Kidney (tissue), 14 donors: ENCODE results near the gene NEK8. TPM values are rescaled to one million over a fixed set of nuclear protein-coding genes. Genes with fewer than 3 reads are reported as not detected.

Experiments
- DNase-seq, 5 donors: peaks; one replicate each; pipeline ENCODE4 v3.0.0-alpha.2; 2013 to 2020
- FAIRE-seq: peaks from 2 replicates; lab custom pipeline; 2012; peaks lifted over from hg19 to GRCh38; lab: Jason Lieb, UNC
- H3K27ac ChIP-seq, 2 donors: one replicate each; pipeline ENCODE4 v1.7.0; 2013; ENCODE audit warnings: low read depth in 2 of 2, low read length in 2 of 2, inconsistent platforms in 1 of 2
- H3K27me3 ChIP-seq: one replicate; pipeline ENCODE4 v1.7.1; 2013; ENCODE audit warnings: low read length, inconsistent platforms; ENCODE audit not compliant: control insufficient read depth, insufficient read depth
- H3K36me3 ChIP-seq, 3 donors: one replicate each; pipeline versions ENCODE4 v1.7.0 to v1.7.1; 2013; ENCODE audit warnings: low read length in 3 of 3, control low read depth in 1 of 3, inconsistent platforms in 1 of 3; ENCODE audit not compliant: insufficient read depth in 3 of 3, control insufficient read depth in 2 of 3
- H3K4me1 ChIP-seq, 3 donors: one replicate each; pipeline versions ENCODE4 v1.7.0 to v1.7.1; 2013; ENCODE audit warnings: low read length in 3 of 3, inconsistent platforms in 1 of 3, low read depth in 1 of 3; ENCODE audit not compliant: control insufficient read depth in 2 of 3, insufficient read depth in 2 of 3
- H3K4me3 ChIP-seq, 3 donors: one replicate each; pipeline versions ENCODE4 v1.7.0 to v1.8.1; 2013; ENCODE audit warnings: low read length in 3 of 3, control low read depth in 1 of 3, inconsistent platforms in 1 of 3
- H3K9ac ChIP-seq, 3 donors: one replicate each; pipeline versions ENCODE4 v1.7.0 to v1.7.1; 2013; ENCODE audit warnings: low read length in 3 of 3, control low read depth in 1 of 3, inconsistent platforms in 1 of 3
- H3K9me3 ChIP-seq, 3 donors: one replicate each; pipeline versions ENCODE4 v1.7.0 to v1.7.1; 2013; ENCODE audit warnings: low read length in 3 of 3, control low read depth in 1 of 3, inconsistent platforms in 1 of 3; ENCODE audit not compliant: control insufficient read depth in 2 of 3, insufficient read depth in 1 of 3
- intact Hi-C: fragments of 100-400 bp; cut with DNase I; formaldehyde crosslinking; loops from one replicate; pipeline ENCODE4 v1.11.1; 2022
- polyA plus RNA-seq: library from polyadenylated mRNA; stranded (reverse); fragments of 350-450 nt; fragmentation: Illumina TruSeq; extraction: RNeasy Lipid Tissue Mini Kit (QIAGEN cat#74804); gene quantifications from one replicate; pipeline ENCODE4 v1.2.3, GENCODE V29; 2014; ENCODE audit warnings: low read depth, low replicate concordance; ENCODE audit not compliant: insufficient read depth
- total RNA-seq: library from RNA; stranded (reverse); fragmentation: NEBNext Ultra II Directional; extraction: Animal tissue kit (Norgen Biotek cat#: 25700); gene quantifications from one replicate; pipeline ENCODE4 v1.2.1, GENCODE V29; 2021
- TF ChIP-seq, protein P1 (sequence below): IDR thresholded peaks from 3 replicates; pipeline ENCODE4 v1.5.1; 2012; ENCODE audit warnings: mild to moderate bottlenecking, moderate library complexity, borderline replicate concordance; ENCODE audit not compliant: insufficient read depth; ENCODE audit errors: extremely low read depth
- donor health status: control.
- donor health status: control.
- donor health status: control.
- donor health status: control.
- donor health status: control.
- donor health status: DM: yes; HTN: yes; CAD: no.
- donor health status: Normal renal cell carcinoma (clear cell type).

NEK8 gene
- total and polyA plus RNA-seq, 2 donors from 2014 or later = 4.7 to 20.6 TPM

DNA sequence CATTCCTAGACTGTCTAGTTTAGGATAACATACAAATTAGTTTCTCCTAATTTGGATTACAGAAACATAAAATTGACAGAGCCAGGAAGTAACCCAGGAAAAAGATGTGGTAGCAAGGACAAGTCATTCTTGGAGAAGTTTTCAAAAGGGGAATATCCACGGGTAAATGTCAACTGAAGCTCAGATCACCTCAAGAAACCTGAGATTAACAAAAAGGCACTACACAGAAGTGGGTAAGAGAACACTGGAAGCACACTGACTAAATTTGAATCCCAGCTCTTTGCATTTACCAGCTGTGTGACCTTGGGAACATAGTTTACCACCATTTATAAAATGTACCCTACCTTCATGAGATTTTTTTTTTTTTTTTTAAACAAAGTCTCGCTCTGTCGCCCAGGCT lies 54.6 kb downstream of the NEK8 start:
- no peaks in the 10 kb centered on the region for H3K4me1 ChIP-seq
- intact Hi-C loops = no loop called here
- no peaks in the 10 kb centered on the region for H3K27me3 ChIP-seq
- H3K4me3 ChIP-seq = no peak overlapping the region
- H3K9me3 ChIP-seq = no peaks in the 10 kb centered on the region
- no peak overlapping the region for H3K27ac ChIP-seq
- FAIRE-seq = no peak
- no peak overlapping the region for H3K9ac ChIP-seq
- TF ChIP-seq, protein P1, sequence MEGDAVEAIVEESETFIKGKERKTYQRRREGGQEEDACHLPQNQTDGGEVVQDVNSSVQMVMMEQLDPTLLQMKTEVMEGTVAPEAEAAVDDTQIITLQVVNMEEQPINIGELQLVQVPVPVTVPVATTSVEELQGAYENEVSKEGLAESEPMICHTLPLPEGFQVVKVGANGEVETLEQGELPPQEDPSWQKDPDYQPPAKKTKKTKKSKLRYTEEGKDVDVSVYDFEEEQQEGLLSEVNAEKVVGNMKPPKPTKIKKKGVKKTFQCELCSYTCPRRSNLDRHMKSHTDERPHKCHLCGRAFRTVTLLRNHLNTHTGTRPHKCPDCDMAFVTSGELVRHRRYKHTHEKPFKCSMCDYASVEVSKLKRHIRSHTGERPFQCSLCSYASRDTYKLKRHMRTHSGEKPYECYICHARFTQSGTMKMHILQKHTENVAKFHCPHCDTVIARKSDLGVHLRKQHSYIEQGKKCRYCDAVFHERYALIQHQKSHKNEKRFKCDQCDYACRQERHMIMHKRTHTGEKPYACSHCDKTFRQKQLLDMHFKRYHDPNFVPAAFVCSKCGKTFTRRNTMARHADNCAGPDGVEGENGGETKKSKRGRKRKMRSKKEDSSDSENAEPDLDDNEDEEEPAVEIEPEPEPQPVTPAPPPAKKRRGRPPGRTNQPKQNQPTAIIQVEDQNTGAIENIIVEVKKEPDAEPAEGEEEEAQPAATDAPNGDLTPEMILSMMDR = no peak
- no peaks in the 10 kb centered on the region for H3K36me3 ChIP-seq
- no peak for DNase-seq

DNA sequence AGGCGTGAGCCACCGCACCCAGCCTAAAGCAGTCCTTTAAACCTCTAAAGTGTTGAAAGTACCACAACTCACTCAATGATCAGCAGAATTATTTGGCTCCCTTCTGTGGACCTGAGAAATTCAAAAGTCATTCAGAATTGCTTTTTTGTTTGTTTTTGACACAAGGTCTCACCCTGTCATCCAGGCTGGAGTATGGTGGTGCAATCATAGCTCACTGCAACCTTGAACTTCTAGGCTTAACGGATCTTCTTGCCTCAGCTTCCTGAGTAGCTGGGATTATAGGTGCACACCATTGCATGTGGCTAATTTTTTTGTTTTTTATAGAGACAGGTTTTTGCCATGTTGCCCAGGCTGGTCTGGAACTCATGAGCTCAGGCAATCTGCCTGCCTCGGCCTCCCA lies 59.5 kb downstream of the NEK8 start:
- no peak overlapping the region for H3K27ac ChIP-seq
- no peak overlapping the region for H3K9ac ChIP-seq
- no peaks in the 10 kb centered on the region for H3K36me3 ChIP-seq
- H3K9me3 ChIP-seq = no peaks in the 10 kb centered on the region
- no peaks in the 10 kb centered on the region for H3K4me1 ChIP-seq
- intact Hi-C loops = no loop called here
- TF ChIP-seq, protein P1 = no peak
- H3K4me3 ChIP-seq = no peak overlapping the region
- no peak for FAIRE-seq
- H3K27me3 ChIP-seq = no peaks in the 10 kb centered on the region
- DNase-seq = no peak

Other genes starting within 250 kb of the NEK8 start
- not detected for gene FOXN1, start 222.4 kb upstream of the NEK8 start, total RNA-seq
- not detected for gene FOXN1, start 222.4 kb upstream of the NEK8 start, polyA plus RNA-seq
- 19.0 TPM for gene UNC119, start 176.2 kb upstream of the NEK8 start, total RNA-seq
- gene UNC119, start 176.2 kb upstream of the NEK8 start, polyA plus RNA-seq = 60.7 TPM
- 75.0 TPM for gene PIGS, start 157.3 kb upstream of the NEK8 start, total RNA-seq
- gene PIGS, start 157.3 kb upstream of the NEK8 start, polyA plus RNA-seq = 60.6 TPM
- 7.1 TPM for gene ALDOC, start 151.9 kb upstream of the NEK8 start, total RNA-seq
- 21.9 TPM for gene ALDOC, start 151.9 kb upstream of the NEK8 start, polyA plus RNA-seq
- 7.4 TPM for gene SPAG5, start 129.8 kb upstream of the NEK8 start, total RNA-seq
- 123 TPM for gene SPAG5, start 129.8 kb upstream of the NEK8 start, polyA plus RNA-seq
- 10.2 TPM for gene RSKR, start 114.6 kb upstream of the NEK8 start, total RNA-seq
- gene RSKR, start 114.6 kb upstream of the NEK8 start, polyA plus RNA-seq = 4.1 TPM
- 140 TPM for gene BLTP2, start 83.6 kb upstream of the NEK8 start, total RNA-seq
- gene BLTP2, start 83.6 kb upstream of the NEK8 start, polyA plus RNA-seq = 35.1 TPM
- gene SDF2, start 66.9 kb upstream of the NEK8 start, total RNA-seq = 54.3 TPM
- 101 TPM for gene SDF2, start 66.9 kb upstream of the NEK8 start, polyA plus RNA-seq
- 61.5 TPM for gene SUPT6H, start 66.6 kb upstream of the NEK8 start, total RNA-seq
- 21.4 TPM for gene SUPT6H, start 66.6 kb upstream of the NEK8 start, polyA plus RNA-seq
- gene PROCA1, start 16.9 kb upstream of the NEK8 start, total RNA-seq = 3.4 TPM
- 3.5 TPM for gene PROCA1, start 16.9 kb upstream of the NEK8 start, polyA plus RNA-seq
- 119 TPM for gene RAB34, start 10.9 kb upstream of the NEK8 start, total RNA-seq
- gene RAB34, start 10.9 kb upstream of the NEK8 start, polyA plus RNA-seq = 128 TPM
- 1,188 TPM for gene RPL23A, start 8.8 kb upstream of the NEK8 start, total RNA-seq
- gene RPL23A, start 8.8 kb upstream of the NEK8 start, polyA plus RNA-seq = 1,159 TPM
- 25.3 TPM for gene TLCD1, start 2.6 kb upstream of the NEK8 start, total RNA-seq
- 30.0 TPM for gene TLCD1, start 2.6 kb upstream of the NEK8 start, polyA plus RNA-seq
- 118 TPM for gene TRAF4, start 15.2 kb downstream of the NEK8 start, total RNA-seq
- 53.4 TPM for gene TRAF4, start 15.2 kb downstream of the NEK8 start, polyA plus RNA-seq
- 31.0 TPM for gene FAM222B, start 114.0 kb downstream of the NEK8 start, total RNA-seq
- 13.0 TPM for gene FAM222B, start 114.0 kb downstream of the NEK8 start, polyA plus RNA-seq
- gene ERAL1, start 126.2 kb downstream of the NEK8 start, total RNA-seq = 29.5 TPM
- gene ERAL1, start 126.2 kb downstream of the NEK8 start, polyA plus RNA-seq = 71.6 TPM
- 260 TPM for gene FLOT2, start 168.9 kb downstream of the NEK8 start, total RNA-seq
- gene FLOT2, start 168.9 kb downstream of the NEK8 start, polyA plus RNA-seq = 200 TPM
- gene DHRS13, start 174.3 kb downstream of the NEK8 start, total RNA-seq = 29.5 TPM
- 21.6 TPM for gene DHRS13, start 174.3 kb downstream of the NEK8 start, polyA plus RNA-seq
- 50.4 TPM for gene PHF12, start 222.7 kb downstream of the NEK8 start, total RNA-seq
- 8.8 TPM for gene PHF12, start 222.7 kb downstream of the NEK8 start, polyA plus RNA-seq